Transverse colon (tissue), 4 donors: ENCODE measurements around the gene FAM120C.

Experiments used
- POLR2A ChIP-seq: fragments of 450-650 bp; IDR thresholded peaks from one replicate; pipeline ENCODE4 v1.6.1; 2016; ENCODE audit warnings: antibody characterized with exemption, mild to moderate bottlenecking, moderate library complexity
- POLR2AphosphoS5 ChIP-seq, 3 donors: sonication (generic); formaldehyde crosslinking; IDR thresholded peaks; one replicate each; pipeline ENCODE4 v1.6.1; 2016; ENCODE audit warnings: antibody characterized with exemption in 3 of 3
- TF ChIP-seq, protein P1 (sequence below), 5 experiments: fragments of 200-600 bp in 3 of 5; fragments of 450-650 bp in 2 of 5; sonication (generic) in 3 of 5; IDR thresholded peaks; 1 replicate in 2 of 5; 2 replicates in 3 of 5; pipeline ENCODE4 v1.5.1; 2016 to 2017; ENCODE audit warnings: antibody characterized with exemption in 5 of 5, inconsistent platforms in 3 of 5, mild to moderate bottlenecking in 2 of 5, moderate library complexity in 1 of 5

DNA sequence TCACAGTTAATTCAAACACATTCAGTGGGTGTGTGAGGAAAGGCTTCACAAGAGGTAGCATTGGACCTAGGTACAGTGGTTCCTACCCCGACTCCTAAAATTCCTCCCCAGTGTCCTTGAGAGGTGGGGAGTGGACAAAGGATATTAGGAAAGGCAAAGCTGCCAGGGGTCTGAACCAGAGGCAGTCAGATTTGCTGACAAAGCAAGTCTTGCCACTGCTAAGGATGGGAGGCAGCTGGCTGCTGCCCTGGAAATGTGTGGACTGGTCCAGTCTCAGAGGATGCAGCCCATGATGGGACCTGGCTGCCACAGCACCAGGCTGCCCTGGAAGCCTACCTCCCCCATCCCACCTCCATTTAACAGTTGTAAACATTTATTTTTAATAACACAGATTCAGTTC, 134.6 kb downstream of the FAM120C start:
- TF ChIP-seq, protein P1, sequence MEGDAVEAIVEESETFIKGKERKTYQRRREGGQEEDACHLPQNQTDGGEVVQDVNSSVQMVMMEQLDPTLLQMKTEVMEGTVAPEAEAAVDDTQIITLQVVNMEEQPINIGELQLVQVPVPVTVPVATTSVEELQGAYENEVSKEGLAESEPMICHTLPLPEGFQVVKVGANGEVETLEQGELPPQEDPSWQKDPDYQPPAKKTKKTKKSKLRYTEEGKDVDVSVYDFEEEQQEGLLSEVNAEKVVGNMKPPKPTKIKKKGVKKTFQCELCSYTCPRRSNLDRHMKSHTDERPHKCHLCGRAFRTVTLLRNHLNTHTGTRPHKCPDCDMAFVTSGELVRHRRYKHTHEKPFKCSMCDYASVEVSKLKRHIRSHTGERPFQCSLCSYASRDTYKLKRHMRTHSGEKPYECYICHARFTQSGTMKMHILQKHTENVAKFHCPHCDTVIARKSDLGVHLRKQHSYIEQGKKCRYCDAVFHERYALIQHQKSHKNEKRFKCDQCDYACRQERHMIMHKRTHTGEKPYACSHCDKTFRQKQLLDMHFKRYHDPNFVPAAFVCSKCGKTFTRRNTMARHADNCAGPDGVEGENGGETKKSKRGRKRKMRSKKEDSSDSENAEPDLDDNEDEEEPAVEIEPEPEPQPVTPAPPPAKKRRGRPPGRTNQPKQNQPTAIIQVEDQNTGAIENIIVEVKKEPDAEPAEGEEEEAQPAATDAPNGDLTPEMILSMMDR (IDR thresholded peaks at IDR 0.05): no peak
- TF ChIP-seq POLR2AphosphoS5 (IDR thresholded peaks at IDR 0.05) (no peak), POLR2A (no peak)
